Neural progenitor cell (in vitro differentiated cells): ENCODE measurements around the gene PPP1R27. TPM values are rescaled to one million over a fixed set of nuclear protein-coding genes. Genes with fewer than 3 reads are reported as not detected.

Experiments
- DNase-seq: peaks from one replicate; pipeline ENCODE4 v3.0.0-alpha.2; 2016; ENCODE audit warnings: low spot score
- H2AFZ ChIP-seq: fragments of 200-600 bp; sonication (generic); replicated peaks from 2 replicates; pipeline ENCODE4 v1.6.1; 2016; ENCODE audit warnings: antibody characterized with exemption
- H3F3A ChIP-seq: fragments of 200-600 bp; sonication (generic); 2 replicates; pipeline ENCODE4 v1.6.1; 2016; ENCODE audit warnings: antibody characterized with exemption, low read depth
- H3K27ac ChIP-seq: fragments of 200-600 bp; sonication (generic); 2 replicates; pipeline ENCODE4 v1.5.1; 2016; ENCODE audit warnings: mild to moderate bottlenecking
- H3K27me3 ChIP-seq: fragments of 200-600 bp; sonication (generic); 2 replicates; pipeline ENCODE4 v1.6.1; 2016; ENCODE audit warnings: mild to moderate bottlenecking, moderate library complexity
- H3K36me3 ChIP-seq: fragments of 200-600 bp; sonication (generic); 2 replicates; pipeline ENCODE4 v1.5.1; 2016
- H3K4me1 ChIP-seq: fragments of 200-600 bp; sonication (generic); 2 replicates; pipeline ENCODE4 v1.6.1; 2016; ENCODE audit warnings: mixed run types
- H3K4me2 ChIP-seq: fragments of 200-600 bp; sonication (generic); 2 replicates; pipeline ENCODE4 v1.6.1; 2016
- H3K4me3 ChIP-seq: fragments of 200-600 bp; sonication (generic); 2 replicates; pipeline ENCODE4 v1.5.1; 2016
- H3K79me2 ChIP-seq: fragments of 200-600 bp; sonication (generic); 2 replicates; pipeline ENCODE4 v1.6.1; 2016; ENCODE audit warnings: low read depth
- H3K9ac ChIP-seq: fragments of 200-600 bp; sonication (generic); 2 replicates; pipeline ENCODE4 v1.6.1; 2016
- H3K9me3 ChIP-seq: fragments of 200-600 bp; sonication (generic); 2 replicates; pipeline ENCODE4 v1.5.1; 2016; ENCODE audit warnings: low read depth
- H4K20me1 ChIP-seq: fragments of 200-600 bp; sonication (generic); 2 replicates; pipeline ENCODE4 v1.6.1; 2016; ENCODE audit warnings: low read depth
- H3K27ac Mint-ChIP-seq: 3 replicates; pipeline ENCODE4 v1.8.0; 2021; ENCODE audit warnings: mixed read lengths
- H3K27me3 Mint-ChIP-seq: 2 replicates; pipeline ENCODE4 v1.8.0; 2022; ENCODE audit warnings: low read depth, mild to moderate bottlenecking, inconsistent platforms, moderate library complexity, mixed read lengths; ENCODE audit not compliant: insufficient read depth
- H3K36me3 Mint-ChIP-seq: 3 replicates; pipeline ENCODE4 v1.8.0; 2021; ENCODE audit warnings: mixed read lengths
- H3K4me1 Mint-ChIP-seq: 3 replicates; pipeline ENCODE4 v1.8.0; 2021; ENCODE audit warnings: mixed read lengths
- H3K4me3 Mint-ChIP-seq: 3 replicates; pipeline ENCODE4 v1.8.0; 2021; ENCODE audit warnings: mild to moderate bottlenecking, moderate library complexity, mixed read lengths
- H3K9me3 Mint-ChIP-seq: 3 replicates; pipeline ENCODE4 v1.8.0; 2020; ENCODE audit warnings: mixed read lengths
- CTCF ChIP-seq: fragments of 200-600 bp; sonication (generic); IDR thresholded peaks from 2 replicates; pipeline ENCODE4 v1.5.1; 2017; ENCODE audit warnings: antibody characterized with exemption, mild to moderate bottlenecking
- EZH2 ChIP-seq: fragments of 200-600 bp; sonication (generic); IDR thresholded peaks from 2 replicates; pipeline ENCODE4 v1.6.1; 2017; ENCODE audit warnings: antibody characterized with exemption, mild to moderate bottlenecking, moderate library complexity
- EZH2phosphoT487 ChIP-seq: fragments of 200-600 bp; sonication (generic); IDR thresholded peaks from 2 replicates; pipeline ENCODE4 v1.6.1; 2017; ENCODE audit warnings: antibody characterized with exemption
- total RNA-seq: library from RNA; depleted of rRNA; stranded (reverse); fragments of >200 nt; gene quantifications from 2 replicates; pipeline ENCODE4 v1.2.3, GENCODE V29; 2015; ENCODE audit warnings: low replicate concordance

The PPP1R27 gene
- total RNA-seq, 1 donor from 2014 or later: not detected

- no peak overlapping the region for H3K4me2 ChIP-seq
- H3K27me3 ChIP-seq: peaks cover 24% of the 10 kb centered on the region
- no peak overlapping the region for H3K9ac ChIP-seq
- H3K27ac Mint-ChIP-seq: no peak overlapping the region
- no peaks in the 10 kb centered on the region for H3K4me1 ChIP-seq
- TF ChIP-seq CTCF: no peak
- no peak for TF ChIP-seq EZH2phosphoT487
- no peak for TF ChIP-seq EZH2
- H4K20me1 ChIP-seq: no peaks in the 10 kb centered on the region
- H3K27me3 Mint-ChIP-seq: peaks cover 13% of the 10 kb centered on the region
- no peaks in the 10 kb centered on the region for H3K79me2 ChIP-seq
- DNase-seq: no peak
- H3K9me3 Mint-ChIP-seq: no peaks in the 10 kb centered on the region
- no peaks in the 10 kb centered on the region for H3K36me3 Mint-ChIP-seq
- no peak overlapping the region for H3K27ac ChIP-seq
- H3K36me3 ChIP-seq: no peaks in the 10 kb centered on the region
- no peak overlapping the region for H2AFZ ChIP-seq
- H3K4me3 ChIP-seq: no peak overlapping the region
- H3K9me3 ChIP-seq: no peaks in the 10 kb centered on the region
- H3K4me3 Mint-ChIP-seq: no peak overlapping the region
- H3F3A ChIP-seq: peaks cover 4% of the 10 kb centered on the region
- peaks cover 3% of the 10 kb centered on the region for H3K4me1 Mint-ChIP-seq
These were observed 22.1 kb downstream of the PPP1R27 start for GRCh38 chr17:81812571-81813370.

DNA sequence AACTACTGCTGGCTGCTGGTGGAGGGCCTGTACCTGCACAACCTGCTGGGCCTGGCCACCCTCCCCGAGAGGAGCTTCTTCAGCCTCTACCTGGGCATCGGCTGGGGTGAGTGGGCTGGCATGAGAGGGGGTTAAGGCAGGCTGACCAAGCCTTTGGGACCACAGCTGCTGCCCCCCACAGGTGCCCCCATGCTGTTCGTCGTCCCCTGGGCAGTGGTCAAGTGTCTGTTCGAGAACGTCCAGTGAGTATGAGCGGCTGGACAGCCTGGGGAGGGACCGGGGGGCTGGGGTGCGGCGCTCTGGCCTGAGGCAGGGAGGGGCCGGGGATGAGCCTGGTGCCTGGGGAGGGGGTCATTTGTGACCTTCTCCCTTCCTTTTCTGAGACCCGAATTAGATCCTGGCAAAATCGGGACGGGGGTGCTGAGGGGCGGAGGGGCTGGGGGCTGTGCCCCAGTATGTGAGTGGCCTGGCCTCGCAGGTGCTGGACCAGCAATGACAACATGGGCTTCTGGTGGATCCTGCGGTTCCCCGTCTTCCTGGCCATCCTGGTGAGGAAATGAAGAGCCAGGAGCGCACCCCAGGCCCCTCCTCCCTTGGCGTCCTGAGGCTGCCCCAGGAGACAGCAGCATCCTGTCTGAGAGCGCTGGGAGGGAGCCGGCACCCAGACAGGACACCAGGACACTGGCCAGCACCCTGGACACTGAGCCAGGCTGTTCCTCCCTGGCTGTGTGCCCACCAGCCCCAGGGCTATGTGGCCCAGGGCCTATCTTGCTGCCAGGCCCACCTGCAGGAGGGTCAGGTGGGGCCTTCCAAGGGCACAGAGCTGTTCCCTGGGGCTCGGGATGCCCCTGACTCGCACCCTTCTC, 22.9 kb downstream of the PPP1R27 start:
- Histone ChIP-seq H3K36me3 (no peaks in the 10 kb centered on the region), H2AFZ (no peak overlapping the region), H3K9ac (no peak overlapping the region), H3K27me3 (peaks cover 32% of the 10 kb centered on the region), H3K4me1 (no peaks in the 10 kb centered on the region), H3K4me2 (no peak overlapping the region), H3F3A (peaks cover 3% of the 10 kb centered on the region), H3K79me2 (no peaks in the 10 kb centered on the region), H3K27ac (no peak overlapping the region), H4K20me1 (no peaks in the 10 kb centered on the region), H3K9me3 (no peaks in the 10 kb centered on the region), H3K4me3 (no peak overlapping the region)
- TF ChIP-seq CTCF (no peak), EZH2phosphoT487 (no peak), EZH2 (no peak)
- H3K36me3 Mint-ChIP-seq: no peaks in the 10 kb centered on the region
- no peak overlapping the region for H3K27ac Mint-ChIP-seq
- no peak for DNase-seq
- no peak overlapping the region for H3K4me3 Mint-ChIP-seq
- no peaks in the 10 kb centered on the region for H3K9me3 Mint-ChIP-seq
- peaks cover 15% of the 10 kb centered on the region for H3K27me3 Mint-ChIP-seq
- H3K4me1 Mint-ChIP-seq: peaks cover 3% of the 10 kb centered on the region

DNA sequence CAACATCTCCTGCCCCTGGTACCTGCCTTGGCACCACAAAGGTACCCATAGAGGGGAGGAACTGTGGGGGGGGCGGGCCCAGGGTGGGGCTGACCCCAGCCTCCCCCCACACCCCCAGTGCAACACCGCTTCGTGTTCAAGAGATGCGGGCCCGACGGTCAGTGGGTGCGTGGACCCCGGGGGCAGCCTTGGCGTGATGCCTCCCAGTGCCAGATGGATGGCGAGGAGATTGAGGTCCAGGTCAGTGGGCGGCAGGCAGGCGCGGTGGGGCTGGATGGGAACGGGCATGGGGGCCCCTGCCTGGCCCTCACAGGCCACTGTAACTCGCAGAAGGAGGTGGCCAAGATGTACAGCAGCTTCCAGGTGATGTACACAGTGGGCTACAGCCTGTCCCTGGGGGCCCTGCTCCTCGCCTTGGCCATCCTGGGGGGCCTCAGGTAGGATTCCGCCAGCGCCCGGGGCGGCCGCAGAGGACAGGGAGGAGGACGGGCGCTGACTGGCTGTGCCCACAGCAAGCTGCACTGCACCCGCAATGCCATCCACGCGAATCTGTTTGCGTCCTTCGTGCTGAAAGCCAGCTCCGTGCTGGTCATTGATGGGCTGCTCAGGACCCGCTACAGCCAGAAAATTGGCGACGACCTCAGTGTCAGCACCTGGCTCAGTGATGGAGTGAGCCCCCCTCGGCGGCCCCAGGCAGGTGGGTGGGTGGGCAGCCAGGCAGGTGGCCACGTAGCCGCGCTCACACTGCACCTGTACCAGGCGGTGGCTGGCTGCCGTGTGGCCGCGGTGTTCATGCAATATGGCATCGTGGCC, 23.8 kb downstream of the PPP1R27 start:
- H3K36me3 ChIP-seq: no peaks in the 10 kb centered on the region
- no peaks in the 10 kb centered on the region for H3K79me2 ChIP-seq
- Mint-ChIP-seq H3K4me1 (no peaks in the 10 kb centered on the region), H3K4me3 (no peak overlapping the region), H3K27me3 (peaks cover 15% of the 10 kb centered on the region), H3K36me3 (no peaks in the 10 kb centered on the region), H3K27ac (no peak overlapping the region), H3K9me3 (no peaks in the 10 kb centered on the region)
- H3K9me3 ChIP-seq: no peaks in the 10 kb centered on the region
- H3K27ac ChIP-seq: no peak overlapping the region
- peaks cover 3% of the 10 kb centered on the region for H3F3A ChIP-seq
- H2AFZ ChIP-seq: no peak overlapping the region
- H4K20me1 ChIP-seq: no peaks in the 10 kb centered on the region
- TF ChIP-seq EZH2phosphoT487 (no peak), CTCF (no peak), EZH2 (no peak)
- no peak for DNase-seq
- H3K9ac ChIP-seq: no peak overlapping the region
- no peak overlapping the region for H3K4me3 ChIP-seq
- H3K4me1 ChIP-seq: no peaks in the 10 kb centered on the region
- H3K4me2 ChIP-seq: no peak overlapping the region
- H3K27me3 ChIP-seq: peaks cover 40% of the 10 kb centered on the region
